B cell (primary cell): ENCODE data around the gene RNU11. TPM values are rescaled to one million over a fixed set of nuclear protein-coding genes. Genes with fewer than 3 reads are reported as not detected.
"Not testable (repeated sequence)": the region's sequence is repeated elsewhere in the genome, so short reads cannot be mapped to it uniquely, and the experiment has no call there.

Experiments used
- ATAC-seq: fragments of 200-7000 bp; cut with Tn5 transposase; one replicate; pipeline ENCODE4 v1.10.0; 2021; ENCODE audit warnings: low read depth, mild to moderate bottlenecking, moderate number of reproducible peaks, moderate library complexity
- CTCF ChIA-PET: fragments of 350-600 bp; sonication (Branson Sonifier 250); formaldehyde crosslinking; loops from one replicate; lab custom pipeline; 2021; ENCODE audit warnings: antibody characterized with exemption, inconsistent platforms; lab: Charles Lee
- POLR2A ChIA-PET: fragments of 350-600 bp; sonication (Branson Sonifier 250); formaldehyde crosslinking; loops from one replicate; lab custom pipeline; 2021; ENCODE audit warnings: antibody characterized with exemption; lab: Charles Lee
- DNase-seq: peaks from one replicate; pipeline ENCODE4 v3.0.0; 2013
- H2AFZ ChIP-seq: 2 replicates; pipeline ENCODE4 v1.6.1; 2012; ENCODE audit warnings: mild to moderate bottlenecking, low read depth, low read length; ENCODE audit not compliant: insufficient read depth, poor library complexity, severe bottlenecking
- H3K27ac ChIP-seq, 2 donors: 1 replicate in 1 of 2; 2 replicates in 1 of 2; pipeline ENCODE4 v1.5.1; 2012 to 2013; ENCODE audit warnings: low read length in 2 of 2, mild to moderate bottlenecking in 2 of 2, moderate library complexity in 1 of 2
- H3K27me3 ChIP-seq, 4 experiments: fragments of 200-600 bp in 1 of 4; sonication (generic) in 1 of 4; replicated peaks in 1 of 4; 1 replicate in 2 of 4; 2 replicates in 2 of 4; pipeline versions ENCODE4 v1.6.1 to v1.7.0; 2013 to 2016; ENCODE audit warnings: low read length in 3 of 4, mild to moderate bottlenecking in 2 of 4, mixed read lengths in 1 of 4, moderate library complexity in 1 of 4; ENCODE audit not compliant: insufficient read depth in 4 of 4, control insufficient read depth in 3 of 4; ENCODE audit errors: control extremely low read depth in 1 of 4
- H3K36me3 ChIP-seq, 2 experiments: replicated peaks in 1 of 2; 1 replicate in 1 of 2; 2 replicates in 1 of 2; pipeline versions ENCODE4 v1.6.1 to v1.7.1; 2013; ENCODE audit warnings: low read length in 1 of 2; ENCODE audit not compliant: insufficient read depth in 2 of 2, control insufficient read depth in 1 of 2; ENCODE audit errors: control extremely low read depth in 1 of 2, extremely low read depth in 1 of 2
- H3K4me1 ChIP-seq, 2 donors: fragments of 200-600 bp in 1 of 2; sonication (generic) in 1 of 2; 1 replicate in 1 of 2; 2 replicates in 1 of 2; pipeline versions ENCODE4 v1.5.1 to v1.6.1; 2013 to 2017; ENCODE audit warnings: low read length in 2 of 2; ENCODE audit not compliant: control insufficient read depth in 2 of 2, insufficient read depth in 2 of 2
- H3K4me2 ChIP-seq: replicated peaks from 2 replicates; pipeline ENCODE3; 2012; ENCODE audit warnings: mild to moderate bottlenecking, low read depth, low read length; ENCODE audit not compliant: poor library complexity, severe bottlenecking
- H3K4me3 ChIP-seq, 5 experiments: fragments of 200-600 bp in 1 of 5; sonication (generic) in 1 of 5; 1 replicate in 3 of 5; 2 replicates in 2 of 5; pipeline versions ENCODE4 v1.5.1 to v1.7.0; 2011 to 2016; ENCODE audit warnings: low read length in 4 of 5, mild to moderate bottlenecking in 4 of 5, low read depth in 2 of 5, control low read depth in 1 of 5, moderate library complexity in 1 of 5; ENCODE audit not compliant: insufficient read depth in 1 of 5; ENCODE audit errors: control extremely low read depth in 1 of 5, extremely low read depth in 1 of 5
- H3K79me2 ChIP-seq: fragments of 200-600 bp; sonication (generic); one replicate; pipeline ENCODE4 v1.6.0; 2016; ENCODE audit warnings: low read length; ENCODE audit not compliant: control insufficient read depth, insufficient read depth
- H3K9ac ChIP-seq: fragments of 200-600 bp; sonication (generic); 2 replicates; pipeline ENCODE4 v1.6.1; 2017; ENCODE audit warnings: mild to moderate bottlenecking, low read length, moderate library complexity
- H3K9me3 ChIP-seq, 3 donors: one replicate each; pipeline versions ENCODE4 v1.6.1 to v1.7.1; 2013; ENCODE audit warnings: low read length in 2 of 3; ENCODE audit not compliant: control insufficient read depth in 2 of 3, insufficient read depth in 1 of 3; ENCODE audit errors: control extremely low read depth in 1 of 3
- H4K20me1 ChIP-seq: 2 replicates; pipeline ENCODE4 v1.6.0; 2012; ENCODE audit warnings: mild to moderate bottlenecking, low read length; ENCODE audit not compliant: insufficient read depth, control insufficient read depth, poor library complexity, severe bottlenecking
- H3K27ac Mint-ChIP-seq: one replicate; pipeline ENCODE4 v1.8.0; 2021; ENCODE audit warnings: mixed read lengths
- H3K27me3 Mint-ChIP-seq: one replicate; pipeline ENCODE4 v1.8.0; 2021; ENCODE audit warnings: mixed read lengths
- H3K4me1 Mint-ChIP-seq: one replicate; pipeline ENCODE4 v1.8.0; 2021; ENCODE audit warnings: mixed read lengths
- H3K4me3 Mint-ChIP-seq: one replicate; pipeline ENCODE4 v1.8.0; 2021; ENCODE audit warnings: mixed read lengths
- H3K9me3 Mint-ChIP-seq: one replicate; pipeline ENCODE4 v1.8.0; 2022; ENCODE audit warnings: mixed read lengths; ENCODE audit not compliant: insufficient read depth
- EZH2 ChIP-seq: IDR thresholded peaks from 2 replicates; pipeline ENCODE4 v1.6.1; 2012; ENCODE audit warnings: borderline replicate concordance, low read depth, mild to moderate bottlenecking, moderate library complexity, low read length; ENCODE audit not compliant: insufficient read depth, poor library complexity, severe bottlenecking
- WGBS: methylation state at CpG from one replicate; pipeline ENCODE4 v1.1.5; 2013; ENCODE audit warnings: missing lambda C conversion rate; ENCODE audit not compliant: insufficient coverage; 5-methylcytosine and 5-hydroxymethylcytosine counted together
- intact Hi-C: fragments of 100-400 bp; cut with micrococcal nuclease; formaldehyde crosslinking; loops from one replicate; pipeline ENCODE4 v1.10.0; 2022
- polyA plus RNA-seq: library from polyadenylated mRNA; depleted of rRNA; stranded (reverse); fragments of >200 nt; gene quantifications from 2 replicates; pipeline ENCODE4 v1.2.3, GENCODE V29; 2012
- total RNA-seq, 2 donors: library from RNA; stranded (reverse); fragments of 120-200 nt in 1 of 2; gene quantifications; 1 replicate in 1 of 2; 2 replicates in 1 of 2; pipeline versions ENCODE4 v1.2.3 to v1.2.4, GENCODE V29; 2013 to 2022
- TF ChIP-seq, protein P1 (sequence below): fragments of 200-600 bp; IDR thresholded peaks from one replicate; pipeline ENCODE4 v1.8.0; 2022; ENCODE audit warnings: antibody characterized with exemption, mild to moderate bottlenecking

RNU11 gene
- total and polyA plus RNA-seq, 2 donors (not counting 1 experiment from before 2014, with no cell fraction given) = not detected

DNA sequence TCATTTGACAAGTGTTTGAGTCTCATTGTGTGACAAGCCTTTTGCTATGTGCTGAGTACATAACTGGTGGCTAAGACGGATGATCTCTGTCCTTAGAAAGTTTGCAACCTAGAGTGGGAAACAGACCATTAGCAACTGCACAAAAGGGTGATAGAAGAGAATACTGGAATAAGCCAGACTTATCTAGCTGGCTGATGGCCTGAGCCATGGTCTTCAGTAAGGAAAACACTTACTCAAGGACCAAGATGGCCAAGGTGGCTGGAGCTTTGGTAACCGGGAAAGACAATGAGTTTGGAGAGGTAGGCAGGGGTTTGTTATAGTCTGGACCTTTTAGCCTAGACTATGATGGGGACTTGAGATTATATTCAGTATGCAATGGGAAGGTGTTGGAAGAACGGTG is 3.9 kb upstream of the RNU11 start:
- H3K27ac Mint-ChIP-seq = peak overlapping the region; percentile 99

DNA sequence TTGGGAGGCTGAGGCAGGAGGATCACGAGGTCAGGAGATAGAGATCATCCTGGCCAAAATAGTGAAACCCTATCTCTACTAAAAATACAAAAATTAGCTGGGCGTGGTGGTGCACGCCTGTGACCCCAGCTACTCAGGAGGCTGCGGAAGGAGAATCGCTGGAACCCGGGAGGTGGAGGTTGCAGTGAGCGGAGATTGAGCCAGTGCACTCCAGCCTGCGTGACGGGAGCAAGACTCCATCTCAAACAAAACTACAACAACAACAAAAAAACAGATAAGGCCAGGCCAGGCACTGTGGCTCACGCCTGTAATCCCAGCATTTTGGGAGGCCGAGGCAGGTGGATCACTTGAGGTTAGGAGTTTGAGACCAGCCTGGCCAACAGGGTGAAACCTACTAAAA is 3.0 kb upstream of the RNU11 start:
- peaks cover 55% of the 10 kb centered on the region for H3K4me1 Mint-ChIP-seq
- H3K27ac ChIP-seq, H4K20me1 ChIP-seq, H3K27me3 ChIP-seq, H3K4me3 ChIP-seq, H3K4me3 Mint-ChIP-seq, H3K27me3 Mint-ChIP-seq, ATAC-seq, H3K9me3 Mint-ChIP-seq, H3K9me3 ChIP-seq, CTCF ChIA-PET, H2AFZ ChIP-seq, H3K4me2 ChIP-seq, DNase-seq, H3K27ac Mint-ChIP-seq, H3K36me3 ChIP-seq, H3K9ac ChIP-seq: not testable (repeated sequence)
- peaks cover 37% of the 10 kb centered on the region for H3K79me2 ChIP-seq
- WGBS = 100% methylated on average over 6 of the region's 11 CpGs
- intact Hi-C loops = loop anchor here (10.0 kb wide), 1 partner anchor 401 kb away; no protein-coding TSS in a partner anchor
- POLR2A ChIA-PET = interaction anchor here (0.6 to 0.7 kb wide), 4 partner anchors 23 to 139 kb away, joined by 4 read pairs; partner anchors contain the start of gene YTHDF2
- H3K4me1 ChIP-seq = peaks cover 33 to 41% of the 10 kb centered on the region in 2 donors

More for the DNA sequence above, 3.9 kb upstream of the RNU11 start:
- Mint-ChIP-seq H3K27me3 (no peaks in the 10 kb centered on the region), H3K9me3 (no peaks in the 10 kb centered on the region), H3K4me1 (peaks cover 60% of the 10 kb centered on the region), H3K4me3 (peak overlapping the region; percentile 100)
- Histone ChIP-seq H3K27ac (peak overlapping the region; percentile 97 to 100), H3K36me3 (no peaks in the 10 kb centered on the region), H3K4me1 (peaks cover 33 to 41% of the 10 kb centered on the region in 2 donors), H3K4me3 (peak overlapping the region in 2 of 5 experiments; percentile 9 to 91), H3K79me2 (peaks cover 46% of the 10 kb centered on the region), H3K27me3 (no peaks in the 10 kb centered on the region), H4K20me1 (no peaks in the 10 kb centered on the region), H3K9ac (peak overlapping the region; percentile 45), H3K9me3 (no peaks in the 10 kb centered on the region), H3K4me2 (peak overlapping the region; percentile 97), H2AFZ (no peak overlapping the region)
- CTCF ChIA-PET = interaction anchor here (0.6 to 4.8 kb wide), 7 partner anchors 25 to 390 kb away, joined by 3 to 46 read pairs (median 6); partner anchors contain the start of genes GMEB1 and YTHDF2
- ATAC-seq (no peak), DNase-seq (peak; percentile 21)
- intact Hi-C loops = loop anchor here (10.0 kb wide), 1 partner anchor 400 kb away; no protein-coding TSS in a partner anchor
- POLR2A ChIA-PET = interaction anchor here (0.7 to 3.2 kb wide), 7 partner anchors 8 to 270 kb away, joined by 3 to 54 read pairs (median 4); partner anchors contain the start of genes EPB41, GMEB1 and YTHDF2
- WGBS = 100% methylated on average over 2 of the region's 3 CpGs
- no peak for TF ChIP-seq EZH2
- TF ChIP-seq, protein P1, sequence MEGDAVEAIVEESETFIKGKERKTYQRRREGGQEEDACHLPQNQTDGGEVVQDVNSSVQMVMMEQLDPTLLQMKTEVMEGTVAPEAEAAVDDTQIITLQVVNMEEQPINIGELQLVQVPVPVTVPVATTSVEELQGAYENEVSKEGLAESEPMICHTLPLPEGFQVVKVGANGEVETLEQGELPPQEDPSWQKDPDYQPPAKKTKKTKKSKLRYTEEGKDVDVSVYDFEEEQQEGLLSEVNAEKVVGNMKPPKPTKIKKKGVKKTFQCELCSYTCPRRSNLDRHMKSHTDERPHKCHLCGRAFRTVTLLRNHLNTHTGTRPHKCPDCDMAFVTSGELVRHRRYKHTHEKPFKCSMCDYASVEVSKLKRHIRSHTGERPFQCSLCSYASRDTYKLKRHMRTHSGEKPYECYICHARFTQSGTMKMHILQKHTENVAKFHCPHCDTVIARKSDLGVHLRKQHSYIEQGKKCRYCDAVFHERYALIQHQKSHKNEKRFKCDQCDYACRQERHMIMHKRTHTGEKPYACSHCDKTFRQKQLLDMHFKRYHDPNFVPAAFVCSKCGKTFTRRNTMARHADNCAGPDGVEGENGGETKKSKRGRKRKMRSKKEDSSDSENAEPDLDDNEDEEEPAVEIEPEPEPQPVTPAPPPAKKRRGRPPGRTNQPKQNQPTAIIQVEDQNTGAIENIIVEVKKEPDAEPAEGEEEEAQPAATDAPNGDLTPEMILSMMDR = no peak
